SK-MEL-5 (cell line): ENCODE data around the gene NPFFR1. TPM values are rescaled to one million over a fixed set of nuclear protein-coding genes. Genes with fewer than 3 reads are reported as not detected.
"Not testable (repeated sequence)": the region's sequence is repeated elsewhere in the genome, so short reads cannot be mapped to it uniquely, and the experiment has no call there.

Source experiments
- DNase-seq: peaks from one replicate; pipeline ENCODE4 v3.0.0-alpha.2; 2016; ENCODE audit warnings: low read depth, low spot score
- in situ Hi-C: cut with HindIII; loops from 2 replicates; pipeline ENCODE4 v1.10.0; 2016; ENCODE audit warnings: low sequenced_read_pairs, high pct_unique_total_duplicates, low pct_unique_long_range_greater_than_20kb
- total RNA-seq: library from RNA; depleted of rRNA; stranded (reverse); fragments of >200 nt; shearing (Covaris generic); gene quantifications from 2 replicates; pipeline ENCODE4 v1.2.3, GENCODE V29; 2014

Gene NPFFR1
- total RNA-seq, 1 experiment from 2014 or later: not detected

- in situ Hi-C loops: no loop called here
- DNase-seq: no peak
These were observed 12.9 kb downstream of the NPFFR1 start for GRCh38 chr10:70270952-70271351.

- in situ Hi-C loops: no loop called here
- DNase-seq: no peak
These were observed 14.1 kb downstream of the NPFFR1 start for GRCh38 chr10:70269741-70270140.

- in situ Hi-C loops: no loop called here
These were observed 15.4 kb downstream of the NPFFR1 start for GRCh38 chr10:70268376-70268775.

GRCh38 chr10:70267161-70267933 lies 16.5 kb downstream of the NPFFR1 start:
- in situ Hi-C loops: no loop called here
- no peak for DNase-seq

More at GRCh38 chr10:70268376-70268775, 15.4 kb downstream of the NPFFR1 start:
- DNase-seq: no peak

GRCh38 chr10:70266701-70267100 lies 17.1 kb downstream of the NPFFR1 start:
- DNase-seq: no peak

GRCh38 chr10:70266056-70266455 lies 17.7 kb downstream of the NPFFR1 start:
- in situ Hi-C loops: no loop called here

More at GRCh38 chr10:70266701-70267100, 17.1 kb downstream of the NPFFR1 start:
- in situ Hi-C loops: no loop called here

GRCh38 chr10:70265032-70265689 lies 18.6 kb downstream of the NPFFR1 start:
- in situ Hi-C loops: no loop called here
- DNase-seq: peak; percentile 44

More at GRCh38 chr10:70266056-70266455, 17.7 kb downstream of the NPFFR1 start:
- no peak for DNase-seq

GRCh38 chr10:70260734-70261133 lies 23.1 kb downstream of the NPFFR1 start:
- in situ Hi-C loops: no loop called here
- DNase-seq: no peak

- in situ Hi-C loops: no loop called here
- no peak for DNase-seq
These were observed 23.5 kb downstream of the NPFFR1 start for GRCh38 chr10:70260259-70260658.

GRCh38 chr10:70258216-70258615 lies 25.6 kb downstream of the NPFFR1 start:
- DNase-seq: no peak
- in situ Hi-C loops: no loop called here

GRCh38 chr10:70257816-70258215 lies 26.0 kb downstream of the NPFFR1 start:
- DNase-seq, in situ Hi-C loops: not testable (repeated sequence)

GRCh38 chr10:70256463-70256862 lies 27.3 kb downstream of the NPFFR1 start:
- in situ Hi-C loops: no loop called here
- no peak for DNase-seq

GRCh38 chr10:70255329-70256299 lies 28.2 kb downstream of the NPFFR1 start:
- in situ Hi-C loops: no loop called here
- DNase-seq: peak; percentile 91

GRCh38 chr10:70254778-70255328 lies 29.0 kb downstream of the NPFFR1 start:
- DNase-seq: no peak
- in situ Hi-C loops: no loop called here

GRCh38 chr10:70253878-70254765 lies 29.7 kb downstream of the NPFFR1 start:
- DNase-seq: no peak
- in situ Hi-C loops: no loop called here

GRCh38 chr10:70250961-70251680 lies 32.7 kb downstream of the NPFFR1 start:
- DNase-seq: no peak
- in situ Hi-C loops: no loop called here
